Smooth muscle cell (in vitro differentiated cells): Measurements from ENCODE around the gene MARK4. TPM values are rescaled to one million over a fixed set of nuclear protein-coding genes. Genes with fewer than 3 reads are reported as not detected.

Source experiments
- DNase-seq: peaks from one replicate; lab custom pipeline; 2025; ENCODE audit not compliant: unreplicated experiment; lab: John Stamatoyannopoulos, UW
- H2AFZ ChIP-seq: fragments of 200-600 bp; sonication (generic); 2 replicates; pipeline ENCODE4 v1.6.0; 2016; ENCODE audit warnings: antibody characterized with exemption, low read depth, mild to moderate bottlenecking
- H3F3A ChIP-seq: fragments of 200-600 bp; sonication (generic); 2 replicates; pipeline ENCODE4 v1.6.0; 2017; ENCODE audit warnings: antibody characterized with exemption, low read depth
- H3K27ac ChIP-seq: fragments of 200-600 bp; sonication (generic); 2 replicates; pipeline ENCODE4 v1.5.1; 2016; ENCODE audit warnings: low read depth, mild to moderate bottlenecking
- H3K27me3 ChIP-seq: fragments of 200-600 bp; sonication (generic); 2 replicates; pipeline ENCODE4 v1.6.1; 2016; ENCODE audit warnings: low read depth, mild to moderate bottlenecking
- H3K36me3 ChIP-seq: fragments of 200-600 bp; sonication (generic); 2 replicates; pipeline ENCODE4 v1.5.1; 2016; ENCODE audit warnings: low read depth
- H3K4me1 ChIP-seq: fragments of 200-600 bp; sonication (generic); 2 replicates; pipeline ENCODE4 v1.5.1; 2016; ENCODE audit warnings: low read depth
- H3K4me2 ChIP-seq: fragments of 200-600 bp; sonication (generic); 2 replicates; pipeline ENCODE4 v1.6.0; 2016; ENCODE audit warnings: mild to moderate bottlenecking
- H3K4me3 ChIP-seq: fragments of 200-600 bp; sonication (generic); 2 replicates; pipeline ENCODE4 v1.5.1; 2016; ENCODE audit warnings: mild to moderate bottlenecking
- H3K79me2 ChIP-seq: fragments of 200-600 bp; sonication (generic); 2 replicates; pipeline ENCODE4 v1.6.0; 2016; ENCODE audit warnings: low read depth, mild to moderate bottlenecking
- H3K9ac ChIP-seq: fragments of 200-600 bp; sonication (generic); 2 replicates; pipeline ENCODE4 v1.6.0; 2016; ENCODE audit warnings: low read depth
- H3K9me3 ChIP-seq: fragments of 200-600 bp; sonication (generic); replicated peaks from 2 replicates; pipeline ENCODE4 v1.5.1; 2016; ENCODE audit warnings: low read depth
- H4K20me1 ChIP-seq: fragments of 200-600 bp; sonication (generic); 2 replicates; pipeline ENCODE4 v1.6.0; 2016; ENCODE audit warnings: low read depth
- CTCF ChIP-seq: fragments of 200-600 bp; sonication (generic); IDR thresholded peaks from 2 replicates; pipeline ENCODE4 v1.5.1; 2017; ENCODE audit warnings: borderline replicate concordance, mild to moderate bottlenecking, antibody characterized with exemption; ENCODE audit not compliant: insufficient read depth, poor library complexity, severe bottlenecking
- WGBS: methylation state at CpG from one replicate; pipeline ENCODE4 v1.1.7; 2016; ENCODE audit warnings: low lambda C conversion rate; 5-methylcytosine and 5-hydroxymethylcytosine counted together
- polyA plus RNA-seq: library from polyadenylated mRNA; unstranded; fragments of >200 nt; fragmentation: Nextera tagmentation; extraction: Ambion mirVana; gene quantifications from 2 replicates; pipeline ENCODE4 v1.2.1, GENCODE V29; 2016
- total RNA-seq: library from RNA; depleted of rRNA; stranded (reverse); fragments of >200 nt; gene quantifications from 2 replicates; pipeline ENCODE4 v1.2.3, GENCODE V29; 2014

The MARK4 gene
- total and polyA plus RNA-seq, 2 experiments from 2014 or later: 15.6 to 23.0 TPM

DNA sequence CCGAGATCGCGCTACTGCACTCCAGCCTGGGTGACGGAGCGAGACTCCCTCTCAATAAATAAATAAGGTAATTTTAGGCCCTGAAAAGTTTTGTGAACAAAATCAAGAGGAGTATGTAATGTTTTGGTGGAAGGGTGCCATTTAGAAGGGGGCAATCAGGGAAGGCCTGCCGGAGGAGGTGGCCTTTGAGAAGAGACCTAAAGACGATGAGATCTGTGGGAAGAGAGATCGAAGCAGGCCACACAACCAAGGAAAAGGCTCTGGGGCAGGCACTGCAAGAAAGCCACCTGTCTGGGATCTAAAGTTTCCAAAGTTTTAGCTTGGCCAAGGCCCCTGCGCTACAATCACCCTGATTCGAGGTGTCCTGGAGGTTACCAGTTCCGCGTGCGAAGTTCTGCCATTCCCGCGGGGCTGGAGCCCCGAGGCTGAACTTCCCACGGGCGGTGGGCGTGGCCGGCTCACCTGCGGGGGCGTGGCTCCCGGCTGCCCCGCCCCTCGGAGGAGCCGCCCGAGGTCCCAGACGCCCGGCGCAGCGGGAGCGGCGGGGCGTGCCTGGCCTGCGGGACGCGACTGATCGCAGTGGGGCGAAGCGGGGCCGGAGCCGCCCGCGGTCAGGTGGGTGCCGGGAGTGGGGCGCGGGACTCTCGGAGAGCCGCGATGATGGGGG lies 89.3 kb downstream of the MARK4 start, which contains the start of gene KLC3:
Gene KLC3, plus strand, starts transcription at position 519 of the 667 bp plus-strand sequence. CDS start 4,792 bp downstream, outside the sequence.
- Histone ChIP-seq H3K36me3 (no peaks in the 10 kb centered on the region), H3K4me2 (peak within 1 kb of the TSS; percentile 84), H3K4me3 (peak within 1 kb of the TSS; percentile 51), H3K4me1 (no peaks in the 10 kb centered on the region), H3K27me3 (peaks cover 14% of the 10 kb centered on the region), H3K9ac (no peak within 1 kb of the TSS), H3K79me2 (no peaks in the 10 kb centered on the region), H3K9me3 (no peaks in the 10 kb centered on the region), H3F3A (no peaks in the 10 kb centered on the region), H4K20me1 (no peaks in the 10 kb centered on the region), H2AFZ (no peak within 1 kb of the TSS), H3K27ac (no peak within 1 kb of the TSS)
- WGBS: 23% methylated on average over 30 of the region's 50 CpGs
- DNase-seq: no peak
- no peak for TF ChIP-seq CTCF

GRCh38 chr19:45340899-45341453 lies 89.9 kb downstream of the MARK4 start:
- Histone ChIP-seq H2AFZ (no peak overlapping the region), H3K9me3 (no peaks in the 10 kb centered on the region), H3K4me2 (peak overlapping the region; percentile 84), H3K79me2 (no peaks in the 10 kb centered on the region), H3K27me3 (peaks cover 14% of the 10 kb centered on the region), H3F3A (no peaks in the 10 kb centered on the region), H3K4me1 (no peaks in the 10 kb centered on the region), H3K9ac (no peak overlapping the region), H4K20me1 (no peaks in the 10 kb centered on the region), H3K4me3 (peak overlapping the region; percentile 51), H3K36me3 (no peaks in the 10 kb centered on the region), H3K27ac (no peak overlapping the region)
- WGBS: 25% methylated on average over 13 of the region's 25 CpGs
- TF ChIP-seq CTCF: no peak
- DNase-seq: no peak

DNA sequence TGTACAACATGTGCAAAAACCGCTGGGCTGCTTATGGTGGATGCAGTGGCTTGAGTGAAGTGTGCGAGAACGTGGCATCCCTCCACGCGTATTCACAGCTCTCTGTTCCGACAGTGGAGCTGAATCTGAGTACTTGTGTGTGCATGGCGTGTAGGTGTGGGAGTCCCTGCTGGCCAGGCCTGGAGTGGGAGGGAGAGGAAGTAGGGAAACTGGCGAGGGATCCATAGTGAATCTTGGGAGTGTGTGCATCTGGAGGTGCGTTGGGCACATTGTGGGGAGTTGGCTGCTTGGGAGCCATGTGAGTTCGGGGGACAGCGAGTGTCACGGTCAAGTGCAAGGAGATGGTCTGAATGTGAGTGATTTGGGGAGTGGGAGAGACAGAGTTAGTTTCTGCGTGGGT lies 91.8 kb downstream of the MARK4 start:
- Histone ChIP-seq H3K27me3 (peaks cover 20% of the 10 kb centered on the region), H3F3A (no peaks in the 10 kb centered on the region), H3K4me3 (no peak overlapping the region), H3K27ac (no peak overlapping the region), H2AFZ (no peak overlapping the region), H4K20me1 (no peaks in the 10 kb centered on the region), H3K9me3 (no peaks in the 10 kb centered on the region), H3K4me1 (no peaks in the 10 kb centered on the region), H3K79me2 (no peaks in the 10 kb centered on the region), H3K9ac (no peak overlapping the region), H3K36me3 (no peaks in the 10 kb centered on the region), H3K4me2 (no peak overlapping the region)
- no peak for TF ChIP-seq CTCF
- WGBS: 89% methylated on average over 13 of the region's 13 CpGs
- DNase-seq: no peak
